ENCODE results near the gene GABBR2. TPM values are rescaled to one million over a fixed set of nuclear protein-coding genes. Genes with fewer than 3 reads are reported as not detected.

GABBR2 gene
- total RNA-seq, 1 donor from 2014 or later, result 0.74 TPM

GRCh38 chr9:98673681-98674080 is 35.1 kb downstream of the GABBR2 start:
- no peaks in the 10 kb centered on the region for H3K36me3 Mint-ChIP-seq
- no peak overlapping the region for H3K27ac Mint-ChIP-seq

GRCh38 chr9:98667005-98667640 is 41.6 kb downstream of the GABBR2 start:
- H3K27me3 Mint-ChIP-seq (ENCODE audit: low read depth), result peaks cover 6% of the 10 kb centered on the region
- H3K9me3 Mint-ChIP-seq, result no peaks in the 10 kb centered on the region
- no peaks in the 10 kb centered on the region for H3K36me3 Mint-ChIP-seq
- no peak overlapping the region for H3K27ac Mint-ChIP-seq
- no peak overlapping the region for H3K4me3 Mint-ChIP-seq
- TF ChIP-seq, protein P1, sequence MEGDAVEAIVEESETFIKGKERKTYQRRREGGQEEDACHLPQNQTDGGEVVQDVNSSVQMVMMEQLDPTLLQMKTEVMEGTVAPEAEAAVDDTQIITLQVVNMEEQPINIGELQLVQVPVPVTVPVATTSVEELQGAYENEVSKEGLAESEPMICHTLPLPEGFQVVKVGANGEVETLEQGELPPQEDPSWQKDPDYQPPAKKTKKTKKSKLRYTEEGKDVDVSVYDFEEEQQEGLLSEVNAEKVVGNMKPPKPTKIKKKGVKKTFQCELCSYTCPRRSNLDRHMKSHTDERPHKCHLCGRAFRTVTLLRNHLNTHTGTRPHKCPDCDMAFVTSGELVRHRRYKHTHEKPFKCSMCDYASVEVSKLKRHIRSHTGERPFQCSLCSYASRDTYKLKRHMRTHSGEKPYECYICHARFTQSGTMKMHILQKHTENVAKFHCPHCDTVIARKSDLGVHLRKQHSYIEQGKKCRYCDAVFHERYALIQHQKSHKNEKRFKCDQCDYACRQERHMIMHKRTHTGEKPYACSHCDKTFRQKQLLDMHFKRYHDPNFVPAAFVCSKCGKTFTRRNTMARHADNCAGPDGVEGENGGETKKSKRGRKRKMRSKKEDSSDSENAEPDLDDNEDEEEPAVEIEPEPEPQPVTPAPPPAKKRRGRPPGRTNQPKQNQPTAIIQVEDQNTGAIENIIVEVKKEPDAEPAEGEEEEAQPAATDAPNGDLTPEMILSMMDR (IDR thresholded peaks at IDR 0.05; ENCODE audit: unreplicated experiment), result no peak
- DNase-seq (ENCODE audit: low spot score in 2 of 2, unreplicated experiment in 2 of 2), result no peak
- H3K4me1 Mint-ChIP-seq, result no peaks in the 10 kb centered on the region

More at GRCh38 chr9:98673681-98674080, 35.1 kb downstream of the GABBR2 start:
- peaks cover 10% of the 10 kb centered on the region for H3K9me3 Mint-ChIP-seq
- DNase-seq (ENCODE audit: low spot score in 2 of 2, unreplicated experiment in 2 of 2), result no peak
- TF ChIP-seq, protein P1 (IDR thresholded peaks at IDR 0.05; ENCODE audit: unreplicated experiment), result no peak
- H3K4me1 Mint-ChIP-seq, result no peaks in the 10 kb centered on the region
- H3K27me3 Mint-ChIP-seq (ENCODE audit: low read depth), result peaks cover 23% of the 10 kb centered on the region
- H3K4me3 Mint-ChIP-seq, result no peak overlapping the region

- Mint-ChIP-seq H3K36me3 (no peaks in the 10 kb centered on the region), H3K27ac (no peak overlapping the region), H3K27me3 (ENCODE audit: low read depth) (peaks cover 5% of the 10 kb centered on the region), H3K4me3 (no peak overlapping the region), H3K4me1 (no peaks in the 10 kb centered on the region), H3K9me3 (no peaks in the 10 kb centered on the region)
- TF ChIP-seq, protein P1 (IDR thresholded peaks at IDR 0.05; ENCODE audit: unreplicated experiment), result no peak
- no peak for DNase-seq (ENCODE audit: low spot score in 2 of 2, unreplicated experiment in 2 of 2)
Measured at GRCh38 chr9:98665501-98665900, 43.2 kb downstream of the GABBR2 start.

DNA sequence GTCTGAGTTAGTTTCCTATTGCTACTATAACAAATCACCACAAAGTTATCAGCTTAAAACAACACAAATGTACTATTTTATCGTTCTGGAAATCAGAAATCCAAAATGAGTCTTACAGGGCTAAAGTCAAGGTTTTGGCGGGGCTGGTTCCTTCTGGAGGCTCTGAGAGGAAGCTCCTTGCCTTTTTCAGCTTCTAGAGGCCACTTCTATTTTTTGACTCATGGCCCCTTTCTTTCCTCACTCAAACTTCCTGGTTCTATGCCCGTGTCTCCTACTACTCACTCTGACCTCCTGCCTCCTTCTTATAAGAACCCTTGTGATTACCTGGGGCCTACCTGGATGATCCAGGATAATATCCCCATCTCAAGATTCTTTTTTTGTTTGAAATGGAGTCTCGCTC is 48.2 kb downstream of the GABBR2 start:
- H3K36me3 Mint-ChIP-seq, result no peaks in the 10 kb centered on the region
- DNase-seq (ENCODE audit: low spot score in 2 of 2, unreplicated experiment in 2 of 2), result no peak
- H3K27ac Mint-ChIP-seq, result no peak overlapping the region
- no peak overlapping the region for H3K4me3 Mint-ChIP-seq
- H3K4me1 Mint-ChIP-seq, result no peaks in the 10 kb centered on the region
- TF ChIP-seq, protein P1 (IDR thresholded peaks at IDR 0.05; ENCODE audit: unreplicated experiment), result no peak
- no peaks in the 10 kb centered on the region for H3K9me3 Mint-ChIP-seq
- H3K27me3 Mint-ChIP-seq (ENCODE audit: low read depth), result peaks cover under 1% of the 10 kb centered on the region

GRCh38 chr9:98658951-98659351 is 49.8 kb downstream of the GABBR2 start:
- Mint-ChIP-seq H3K36me3 (no peaks in the 10 kb centered on the region), H3K9me3 (peaks cover 4% of the 10 kb centered on the region), H3K4me1 (no peaks in the 10 kb centered on the region), H3K27ac (no peak overlapping the region), H3K4me3 (no peak overlapping the region), H3K27me3 (ENCODE audit: low read depth) (no peaks in the 10 kb centered on the region)
- no peak for DNase-seq (ENCODE audit: low spot score in 2 of 2, unreplicated experiment in 2 of 2)
- TF ChIP-seq, protein P1 (IDR thresholded peaks at IDR 0.05; ENCODE audit: unreplicated experiment), result no peak

Measured in mesothelial cell of epicardium (in vitro differentiated cells).